ENCODE results near the gene ZGLP1. TPM values are rescaled to one million over a fixed set of nuclear protein-coding genes. Genes with fewer than 3 reads are reported as not detected.
A peak's percentile ranks its signal among the peaks of the same experiment; 100 is the strongest.

Gene ZGLP1
- total and polyA plus RNA-seq, 7 donors = 1.1 to 6.0 (median 3.0) TPM; not detected in 1

GRCh38 chr19:10333758-10334587, 24.4 kb upstream of the ZGLP1 start:
- DNase-seq = no peak
- 7 to 41% methylated on average over 44 of the region's 44 CpGs for WGBS, 2 donors
- Histone ChIP-seq H3K27me3 (no peaks in the 10 kb centered on the region), H3K36me3 (peaks cover 9 to 18% (median 15%) of the 10 kb centered on the region in 4 donors), H3K9me3 (no peaks in the 10 kb centered on the region), H3K27ac (peak overlapping the region; percentile 84 to 95 (median 91)), H3K4me1 (peaks cover 0 to 33% (median 27%) of the 10 kb centered on the region in 4 donors), H3K4me3 (peak overlapping the region; percentile 59 to 76 (median 68))
- intact Hi-C loops (cut with DNase I) = loop anchor here (2.0 to 10.0 kb wide), 3 partner anchors 47 to 139 kb away; partner anchors contain the start of genes CDC37, DNMT1 and TYK2
- TF ChIP-seq POLR2A (IDR thresholded peaks at IDR 0.05) (no peak), POLR2AphosphoS5 (IDR thresholded peaks at IDR 0.05) (no peak), CTCF (IDR thresholded peaks at IDR 0.05) (no peak), EP300 (IDR thresholded peaks at IDR 0.05) (no peak)

GRCh38 chr19:10332965-10333757, 23.5 kb upstream of the ZGLP1 start, which contains the start of gene RAVER1:
RAVER1 (minus strand) TSS chr19:10333529; CDS start chr19:10333507, 22 bp downstream.
- Histone ChIP-seq H3K4me1 (peaks cover 0 to 33% (median 27%) of the 10 kb centered on the region in 4 donors), H3K9me3 (no peaks in the 10 kb centered on the region), H3K4me3 (peak within 1 kb of the TSS; percentile 59 to 76 (median 68)), H3K27me3 (no peaks in the 10 kb centered on the region), H3K36me3 (peaks cover 17 to 26% (median 24%) of the 10 kb centered on the region in 4 donors), H3K27ac (peak within 1 kb of the TSS; percentile 84 to 95 (median 91))
- peak; percentile 99 for DNase-seq
- no peak for TF ChIP-seq EP300 (IDR thresholded peaks at IDR 0.05)
- TF ChIP-seq POLR2A (IDR thresholded peaks at IDR 0.05) = peak; percentile 56 to 69
- TF ChIP-seq CTCF (IDR thresholded peaks at IDR 0.05) = no peak
- TF ChIP-seq POLR2AphosphoS5 (IDR thresholded peaks at IDR 0.05) = peak; percentile 83 to 92 (median 88)
- intact Hi-C loops (cut with DNase I) = loop anchor here (2.0 to 10.0 kb wide), 3 partner anchors 48 to 138 kb away; partner anchors contain the start of genes CDC37, DNMT1 and TYK2
- 1% methylated on average over 82 of the region's 82 CpGs for WGBS, 2 donors

GRCh38 chr19:10332158-10332964, 22.7 kb upstream of the ZGLP1 start:
- no peak for DNase-seq
- H3K27me3 ChIP-seq = no peaks in the 10 kb centered on the region
- H3K4me1 ChIP-seq = peaks cover 0 to 33% (median 27%) of the 10 kb centered on the region in 4 donors
- TF ChIP-seq EP300 (IDR thresholded peaks at IDR 0.05) (no peak), CTCF (IDR thresholded peaks at IDR 0.05) (no peak), POLR2A (IDR thresholded peaks at IDR 0.05) (no peak), POLR2AphosphoS5 (IDR thresholded peaks at IDR 0.05) (no peak)
- H3K27ac ChIP-seq = peak overlapping the region; percentile 84 to 95 (median 91)
- 16 to 33% methylated on average over 18 of the region's 18 CpGs for WGBS, 2 donors
- no peaks in the 10 kb centered on the region for H3K9me3 ChIP-seq
- peaks cover 25 to 34% (median 32%) of the 10 kb centered on the region in 4 donors for H3K36me3 ChIP-seq
- peak overlapping the region; percentile 59 to 76 (median 68) for H3K4me3 ChIP-seq
- intact Hi-C loops (cut with DNase I) = loop anchor here (2.0 to 10.0 kb wide), 3 partner anchors 48 to 138 kb away; partner anchors contain the start of genes CDC37, DNMT1 and TYK2

GRCh38 chr19:10329555-10329954, 19.9 kb upstream of the ZGLP1 start:
- no peak for TF ChIP-seq POLR2AphosphoS5 (IDR thresholded peaks at IDR 0.05)
- TF ChIP-seq EP300 (IDR thresholded peaks at IDR 0.05) = no peak
- no peak for TF ChIP-seq CTCF (IDR thresholded peaks at IDR 0.05)
- no peak for TF ChIP-seq POLR2A (IDR thresholded peaks at IDR 0.05)
- Histone ChIP-seq H3K4me1 (peaks cover 0 to 26% (median 24%) of the 10 kb centered on the region in 4 donors), H3K9me3 (no peaks in the 10 kb centered on the region), H3K27ac (no peak overlapping the region), H3K36me3 (peaks cover 42 to 62% (median 56%) of the 10 kb centered on the region in 4 donors), H3K27me3 (no peaks in the 10 kb centered on the region), H3K4me3 (no peak overlapping the region)
- no peak for DNase-seq
- 94 to 96% methylated on average over 13 of the region's 13 CpGs for WGBS, 2 donors
- intact Hi-C loops (cut with DNase I) = no loop called here
